CD14-positive monocyte (primary cell): ENCODE data around the gene IFNA10. TPM values are rescaled to one million over a fixed set of nuclear protein-coding genes. Genes with fewer than 3 reads are reported as not detected.

ENCODE experiments used
- DNase-seq, 3 donors: peaks; one replicate each; pipeline ENCODE4 v3.0.0-alpha.2; 2011 to 2022
- H2AFZ ChIP-seq: 2 replicates; pipeline ENCODE4 v1.6.0; 2012; ENCODE audit warnings: mild to moderate bottlenecking, low read depth, low read length, inconsistent platforms; ENCODE audit not compliant: insufficient read depth, poor library complexity, severe bottlenecking
- H3K27ac ChIP-seq, 2 donors: 1 replicate in 1 of 2; 2 replicates in 1 of 2; pipeline ENCODE4 v1.5.1; 2012 to 2013; ENCODE audit warnings: low read length in 2 of 2, control low read depth in 1 of 2, inconsistent platforms in 1 of 2, low read depth in 1 of 2, mild to moderate bottlenecking in 1 of 2
- H3K27me3 ChIP-seq, 2 donors: one replicate each; pipeline versions ENCODE4 v1.6.0 to v1.6.1; 2011 to 2013; ENCODE audit warnings: low read length in 2 of 2; ENCODE audit not compliant: control insufficient read depth in 2 of 2, insufficient read depth in 2 of 2
- H3K36me3 ChIP-seq, 2 donors: replicated peaks in 1 of 2; 1 replicate in 1 of 2; 2 replicates in 1 of 2; pipeline versions ENCODE4 v1.5.1 to v1.6.1; 2012 to 2013; ENCODE audit warnings: low read length in 2 of 2, control low read depth in 1 of 2, inconsistent platforms in 1 of 2, mild to moderate bottlenecking in 1 of 2; ENCODE audit not compliant: insufficient read depth in 2 of 2, control insufficient read depth in 1 of 2
- H3K4me1 ChIP-seq, 2 donors: 1 replicate in 1 of 2; 2 replicates in 1 of 2; pipeline versions ENCODE4 v1.5.1 to v1.6.1; 2012 to 2013; ENCODE audit warnings: low read length in 2 of 2, control low read depth in 1 of 2, inconsistent platforms in 1 of 2, mild to moderate bottlenecking in 1 of 2, moderate library complexity in 1 of 2; ENCODE audit not compliant: insufficient read depth in 2 of 2, control insufficient read depth in 1 of 2
- H3K4me2 ChIP-seq: replicated peaks from 2 replicates; pipeline ENCODE3; 2012; ENCODE audit warnings: low read length, moderate library complexity, mild to moderate bottlenecking; ENCODE audit not compliant: poor library complexity, severe bottlenecking; ENCODE audit errors: extremely low read depth
- H3K4me3 ChIP-seq, 3 experiments: fragments of 200-600 bp in 1 of 3; sonication (generic) in 1 of 3; replicated peaks in 1 of 3; 1 replicate in 2 of 3; 2 replicates in 1 of 3; pipeline ENCODE4 v1.5.1; 2011 to 2013; ENCODE audit warnings: low read length in 3 of 3, mild to moderate bottlenecking in 3 of 3, control low read depth in 2 of 3, low read depth in 2 of 3, inconsistent platforms in 1 of 3, moderate library complexity in 1 of 3
- H3K79me2 ChIP-seq: 2 replicates; pipeline ENCODE4 v1.6.0; 2012; ENCODE audit warnings: mild to moderate bottlenecking, control low read depth, inconsistent platforms, low read length, moderate library complexity; ENCODE audit not compliant: insufficient read depth
- H3K9ac ChIP-seq: 2 replicates; pipeline ENCODE4 v1.6.0; 2017; ENCODE audit warnings: low read length, mild to moderate bottlenecking; ENCODE audit not compliant: insufficient read depth, poor library complexity, severe bottlenecking
- H3K9me3 ChIP-seq, 2 donors: replicated peaks in 1 of 2; 1 replicate in 1 of 2; 2 replicates in 1 of 2; pipeline versions ENCODE4 v1.5.1 to v1.6.1; 2012 to 2013; ENCODE audit warnings: low read length in 2 of 2, control low read depth in 1 of 2; ENCODE audit not compliant: control insufficient read depth in 1 of 2, insufficient read depth in 1 of 2
- H4K20me1 ChIP-seq: 2 replicates; pipeline ENCODE4 v1.6.0; 2012; ENCODE audit warnings: mild to moderate bottlenecking, low read length, control low read depth, moderate library complexity; ENCODE audit not compliant: insufficient read depth
- H3K27ac Mint-ChIP-seq, 7 donors: one replicate each; pipeline ENCODE4 v1.8.0; 2020; ENCODE audit warnings: mild to moderate bottlenecking in 7 of 7, mixed read lengths in 7 of 7, moderate library complexity in 6 of 7, inconsistent platforms in 2 of 7
- H3K27me3 Mint-ChIP-seq, 3 donors: one replicate each; pipeline ENCODE4 v1.8.0; 2021 to 2022; ENCODE audit warnings: low read depth in 3 of 3, mild to moderate bottlenecking in 3 of 3, mixed read lengths in 3 of 3, moderate library complexity in 3 of 3, inconsistent platforms in 1 of 3
- H3K36me3 Mint-ChIP-seq, 2 donors: one replicate each; pipeline ENCODE4 v1.8.0; 2020; ENCODE audit warnings: mixed read lengths in 2 of 2, inconsistent platforms in 1 of 2, mild to moderate bottlenecking in 1 of 2
- H3K4me1 Mint-ChIP-seq: one replicate; pipeline ENCODE4 v1.8.0; 2020; ENCODE audit warnings: mild to moderate bottlenecking, mixed read lengths
- H3K4me3 Mint-ChIP-seq, 2 donors: one replicate each; pipeline ENCODE4 v1.8.0; 2020; ENCODE audit warnings: mild to moderate bottlenecking in 2 of 2, mixed read lengths in 2 of 2, moderate library complexity in 1 of 2
- H3K9me3 Mint-ChIP-seq, 7 donors: one replicate each; pipeline ENCODE4 v1.8.0; 2020 to 2022; ENCODE audit warnings: mixed read lengths in 7 of 7, mild to moderate bottlenecking in 6 of 7, moderate library complexity in 6 of 7, inconsistent platforms in 2 of 7
- WGBS: methylation state at CpG from one replicate; pipeline ENCODE4 v1.1.5; 2013; ENCODE audit warnings: missing lambda C conversion rate; ENCODE audit not compliant: insufficient coverage; 5-methylcytosine and 5-hydroxymethylcytosine counted together
- intact Hi-C, 2 donors: fragments of 100-400 bp; cut with micrococcal nuclease; formaldehyde crosslinking; loops; one replicate each; pipeline versions ENCODE4 v1.15.0 to v1.15.1; 2023
- polyA plus RNA-seq, 3 donors: library from polyadenylated mRNA; depleted of rRNA in 1 of 3; unstranded in 2 of 3; stranded (reverse) in 1 of 3; fragments of 300-500 nt in 2 of 3; fragments of >200 nt in 1 of 3; fragmentation: Illumina TruSeq in 2 of 3; gene quantifications; 1 replicate in 2 of 3; 2 replicates in 1 of 3; pipeline ENCODE4 v1.2.3, GENCODE V29; 2012 to 2021
- small RNA-seq: library from RNA; depleted of rRNA; stranded (forward); fragments of <200 nt; gene quantifications from one replicate; pipeline ENCODE3, GENCODE V24; 2012; ENCODE audit warnings: low read depth; ENCODE audit not compliant: insufficient read length
- TF ChIP-seq, protein P1 (sequence below): fragments of 200-600 bp; IDR thresholded peaks from one replicate; pipeline ENCODE4 v1.8.0; 2022; ENCODE audit warnings: antibody characterized with exemption, mild to moderate bottlenecking

IFNA10 gene
- polyA plus RNA-seq, 3 donors = not detected

DNA sequence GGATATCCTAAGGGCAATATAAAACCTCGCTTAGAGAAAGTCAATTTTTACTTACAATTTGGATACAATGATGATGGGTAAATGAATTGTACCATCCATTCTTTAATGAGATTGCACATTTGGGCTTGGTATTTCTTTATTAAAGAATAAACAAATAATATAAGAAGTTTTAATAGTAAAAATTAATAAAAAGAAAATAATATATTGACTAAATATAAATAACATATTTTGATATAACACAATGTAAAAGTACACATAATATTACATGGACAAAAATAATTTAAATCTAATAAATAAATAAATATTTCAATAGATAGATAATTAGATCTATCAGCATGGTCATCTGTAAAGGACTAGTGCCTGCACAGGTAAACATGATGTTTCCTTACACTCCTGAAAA, 41.4 kb downstream of the IFNA10 start:
- H3K27me3 ChIP-seq = no peaks in the 10 kb centered on the region
- H2AFZ ChIP-seq = no peak overlapping the region
- H3K79me2 ChIP-seq = no peaks in the 10 kb centered on the region
- H3K36me3 Mint-ChIP-seq = no peaks in the 10 kb centered on the region
- no peaks in the 10 kb centered on the region for H4K20me1 ChIP-seq
- H3K9me3 Mint-ChIP-seq = no peaks in the 10 kb centered on the region
- H3K9me3 ChIP-seq = no peaks in the 10 kb centered on the region
- H3K4me3 Mint-ChIP-seq = no peak overlapping the region
- no peak for DNase-seq
- H3K27ac ChIP-seq = no peak overlapping the region
- WGBS = no CpG with 5 or more reads among the region's 1 CpG
- H3K4me3 ChIP-seq = no peak overlapping the region
- H3K4me2 ChIP-seq = no peak overlapping the region
- no peaks in the 10 kb centered on the region for H3K36me3 ChIP-seq
- H3K4me1 Mint-ChIP-seq = peaks cover 21% of the 10 kb centered on the region
- TF ChIP-seq, protein P1, sequence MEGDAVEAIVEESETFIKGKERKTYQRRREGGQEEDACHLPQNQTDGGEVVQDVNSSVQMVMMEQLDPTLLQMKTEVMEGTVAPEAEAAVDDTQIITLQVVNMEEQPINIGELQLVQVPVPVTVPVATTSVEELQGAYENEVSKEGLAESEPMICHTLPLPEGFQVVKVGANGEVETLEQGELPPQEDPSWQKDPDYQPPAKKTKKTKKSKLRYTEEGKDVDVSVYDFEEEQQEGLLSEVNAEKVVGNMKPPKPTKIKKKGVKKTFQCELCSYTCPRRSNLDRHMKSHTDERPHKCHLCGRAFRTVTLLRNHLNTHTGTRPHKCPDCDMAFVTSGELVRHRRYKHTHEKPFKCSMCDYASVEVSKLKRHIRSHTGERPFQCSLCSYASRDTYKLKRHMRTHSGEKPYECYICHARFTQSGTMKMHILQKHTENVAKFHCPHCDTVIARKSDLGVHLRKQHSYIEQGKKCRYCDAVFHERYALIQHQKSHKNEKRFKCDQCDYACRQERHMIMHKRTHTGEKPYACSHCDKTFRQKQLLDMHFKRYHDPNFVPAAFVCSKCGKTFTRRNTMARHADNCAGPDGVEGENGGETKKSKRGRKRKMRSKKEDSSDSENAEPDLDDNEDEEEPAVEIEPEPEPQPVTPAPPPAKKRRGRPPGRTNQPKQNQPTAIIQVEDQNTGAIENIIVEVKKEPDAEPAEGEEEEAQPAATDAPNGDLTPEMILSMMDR = no peak
- H3K27me3 Mint-ChIP-seq = no peaks in the 10 kb centered on the region
- no peak overlapping the region for H3K9ac ChIP-seq
- intact Hi-C loops = no loop called here
- no peak overlapping the region for H3K27ac Mint-ChIP-seq
- H3K4me1 ChIP-seq = peaks cover 2 to 14% of the 10 kb centered on the region in 2 donors

DNA sequence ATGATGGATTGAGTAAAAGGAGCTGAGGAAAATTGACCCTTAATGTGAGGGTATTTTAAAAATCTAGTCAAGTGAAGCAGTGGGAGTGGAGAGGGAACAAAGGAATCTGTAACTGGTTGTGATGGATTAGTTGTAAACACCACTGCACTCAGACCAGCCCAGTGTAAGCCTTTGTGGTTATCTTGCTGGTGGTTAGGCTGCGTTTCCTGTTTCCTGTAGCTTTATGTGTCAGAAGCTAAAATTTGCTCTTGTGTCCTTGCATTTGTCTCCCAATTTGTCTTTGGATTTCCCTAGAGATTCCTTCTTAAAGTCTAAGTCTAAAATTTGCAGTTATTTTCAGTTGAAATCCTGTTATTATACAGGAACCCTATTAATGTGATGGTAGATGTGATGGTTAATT, 46.8 kb downstream of the IFNA10 start:
- Histone ChIP-seq H3K36me3 (no peaks in the 10 kb centered on the region), H3K9me3 (no peaks in the 10 kb centered on the region), H3K79me2 (no peaks in the 10 kb centered on the region), H4K20me1 (no peaks in the 10 kb centered on the region), H3K27ac (no peak overlapping the region), H3K27me3 (no peaks in the 10 kb centered on the region), H3K4me3 (peak overlapping the region in 1 of 3 experiments; percentile 8), H3K4me1 (peaks cover 8 to 21% of the 10 kb centered on the region in 2 donors), H3K9ac (no peak overlapping the region), H2AFZ (no peak overlapping the region), H3K4me2 (peak overlapping the region; percentile 13)
- no peaks in the 10 kb centered on the region for H3K36me3 Mint-ChIP-seq
- H3K4me1 Mint-ChIP-seq = peaks cover 22% of the 10 kb centered on the region
- no CpG with 5 or more reads among the region's 1 CpG for WGBS
- H3K27ac Mint-ChIP-seq = peak overlapping the region in 1 of 7 donors; percentile 47
- peak; percentile 23 to 35 (median 29) for DNase-seq
- peaks cover 0 to 3% (median 0%) of the 10 kb centered on the region in 7 donors for H3K9me3 Mint-ChIP-seq
- intact Hi-C loops = no loop called here
- H3K4me3 Mint-ChIP-seq = peak overlapping the region in 1 of 2 donors; percentile 67
- H3K27me3 Mint-ChIP-seq = no peaks in the 10 kb centered on the region
- TF ChIP-seq, protein P1 = no peak

Small RNA genes within 50 kb of the gene (small RNA-seq; reads per million reads assigned to genes)
- not detected for gene RF00019

Other genes with a start within 250 kb of the IFNA10 start
- 10 to 100 TPM; 23.9 to 28.7 (median 27.5) TPM for gene HACD4, start 175.5 kb downstream of the IFNA10 start, polyA plus RNA-seq
- gene IFNB1, start 129.2 kb downstream of the IFNA10 start, polyA plus RNA-seq = not detected
- not detected for gene IFNW1, start 65.3 kb downstream of the IFNA10 start, polyA plus RNA-seq
- not detected for gene IFNA21, start 40.5 kb downstream of the IFNA10 start, polyA plus RNA-seq
- not detected for gene IFNA4, start 19.6 kb downstream of the IFNA10 start, polyA plus RNA-seq
- not detected for gene IFNA7, start 4.9 kb downstream of the IFNA10 start, polyA plus RNA-seq
- gene IFNA16, start 10.2 kb upstream of the IFNA10 start, polyA plus RNA-seq = not detected
- gene IFNA17, start 21.1 kb upstream of the IFNA10 start, polyA plus RNA-seq = not detected
- not detected for gene IFNA14, start 32.9 kb upstream of the IFNA10 start, polyA plus RNA-seq
- gene IFNA5, start 98.2 kb upstream of the IFNA10 start, polyA plus RNA-seq = not detected
- gene KLHL9, start 128.3 kb upstream of the IFNA10 start, polyA plus RNA-seq = 1 to 10 TPM; 2.8 to 9.0 (median 7.7) TPM
- gene IFNA6, start 143.7 kb upstream of the IFNA10 start, polyA plus RNA-seq = not detected
- not detected for gene IFNA13, start 160.9 kb upstream of the IFNA10 start, polyA plus RNA-seq
- not detected for gene IFNA2, start 178.3 kb upstream of the IFNA10 start, polyA plus RNA-seq
- not detected for gene IFNA8, start 202.0 kb upstream of the IFNA10 start, polyA plus RNA-seq
- gene IFNA1, start 233.3 kb upstream of the IFNA10 start, polyA plus RNA-seq = not detected